K562 (cell line): ENCODE results near the gene GPSM3. TPM values are rescaled to one million over a fixed set of nuclear protein-coding genes. Genes with fewer than 3 reads are reported as not detected.

Source experiments
- ATF3 ChIP-seq, 2 experiments: fragments of 450-650 bp in 1 of 2; sonication (generic) in 1 of 2; formaldehyde crosslinking in 1 of 2; IDR thresholded peaks in 1 of 2; conservative IDR thresholded peaks in 1 of 2; 2 replicates each; pipeline versions ENCODE4 v1.6.1 to v1.8.1; 2016 to 2023; ENCODE audit warnings: mild to moderate bottlenecking in 2 of 2, moderate library complexity in 2 of 2, inconsistent platforms in 1 of 2, missing genetic modification reagents in 1 of 2
- BCOR ChIP-seq: fragments of 450-650 bp; IDR thresholded peaks from 2 replicates; pipeline ENCODE4 v1.6.1; 2016
- CBFB ChIP-seq: sonication (generic); formaldehyde crosslinking; IDR thresholded peaks from 2 replicates; pipeline ENCODE4 v1.4.0; 2020; ENCODE audit warnings: mild to moderate bottlenecking, missing genetic modification reagents
- CUX1 ChIP-seq: fragments of 200-800 bp; sonication (Bioruptor generic); IDR thresholded peaks from 2 replicates; pipeline ENCODE4 v1.6.1; 2016; ENCODE audit warnings: missing genetic modification characterization, missing compliant biosample characterization
- GATAD2A ChIP-seq: fragments of 450-650 bp; IDR thresholded peaks from 2 replicates; pipeline ENCODE4 v1.6.1; 2017
- HNRNPUL1 ChIP-seq: fragments of 200-400 bp; formaldehyde crosslinking; IDR thresholded peaks from 2 replicates; pipeline ENCODE4 v1.6.1; 2017; ENCODE audit warnings: low read length
- HSF4 ChIP-seq: fragments of 250-450 bp; sonication (Bioruptor Pico); IDR thresholded peaks from 2 replicates; pipeline ENCODE4 v2.1.2; 2022; ENCODE audit warnings: mild to moderate bottlenecking, moderate library complexity, borderline replicate concordance
- MAFK ChIP-seq: IDR thresholded peaks from 2 replicates; pipeline ENCODE4 v1.6.1; 2011; ENCODE audit warnings: low read length, improper control_type of control experiment
- NFIC ChIP-seq: fragments of 450-650 bp; IDR thresholded peaks from 2 replicates; pipeline ENCODE4 v1.6.1; 2017; ENCODE audit warnings: mild to moderate bottlenecking, inconsistent platforms
- NFYB ChIP-seq: IDR thresholded peaks from 2 replicates; pipeline ENCODE4 v1.6.1; 2011; ENCODE audit warnings: mild to moderate bottlenecking, moderate library complexity; ENCODE audit not compliant: insufficient read length; ENCODE audit errors: extremely low read depth
- POLR2A ChIP-seq: fragments of 450-650 bp; conservative IDR thresholded peaks from 2 replicates; pipeline ENCODE4 v1.6.1; 2016
- PRDM10 ChIP-seq: fragments of 450-650 bp; IDR thresholded peaks from 2 replicates; pipeline ENCODE4 v1.6.1; 2018; ENCODE audit not compliant: partially characterized antibody
- SMARCA5 ChIP-seq: fragments of 450-650 bp; IDR thresholded peaks from 2 replicates; pipeline ENCODE4 v1.6.1; 2016
- SMARCE1 ChIP-seq: fragments of 450-650 bp; IDR thresholded peaks from 2 replicates; pipeline ENCODE4 v1.7.1; 2016; ENCODE audit warnings: mild to moderate bottlenecking
- SREBF1 ChIP-seq: fragments of 150-350 bp; IDR thresholded peaks from 2 replicates; pipeline ENCODE4 v1.6.1; 2014; ENCODE audit warnings: antibody characterized with exemption, low read depth, low read length, borderline replicate concordance
- U2AF1 ChIP-seq: fragments of 200-400 bp; formaldehyde crosslinking; optimal IDR thresholded peaks from 2 replicates; pipeline ENCODE3; 2017; ENCODE audit warnings: mild to moderate bottlenecking, low read depth, low read length, moderate library complexity
- ZNF12 ChIP-seq: sonication (generic); formaldehyde crosslinking; IDR thresholded peaks from 2 replicates; pipeline ENCODE4 v1.4.0; 2020; ENCODE audit warnings: mild to moderate bottlenecking, missing genetic modification reagents
- ZNF347 ChIP-seq: fragments of 450-650 bp; formaldehyde crosslinking; IDR thresholded peaks from 2 replicates; pipeline ENCODE4 v1.4.0; 2020; ENCODE audit warnings: low read depth, mild to moderate bottlenecking, moderate library complexity
- polyA plus RNA-seq, 8 experiments: library from polyadenylated mRNA; depleted of rRNA in 4 of 8; stranded (reverse) in 5 of 8; unstranded in 3 of 8; fragments of >200 nt; fragmentation: Nextera tagmentation in 2 of 8; fragmentation: Illumina TruSeq in 1 of 8; extraction: Ambion mirVana in 2 of 8; extraction: Trizol in 1 of 8; gene quantifications; 2 replicates each; pipeline versions ENCODE4 v1.2.1 to v1.2.3, GENCODE V29; 2011 to 2014; ENCODE audit warnings: inconsistent platforms in 1 of 8, missing spikeins in 1 of 8
- total RNA-seq, 7 experiments: library from RNA; depleted of rRNA in 6 of 7; stranded (reverse); fragments of >200 nt in 6 of 7; fragmentation: Illumina TruSeq in 2 of 7; extraction: Trizol in 2 of 7; gene quantifications; 2 replicates each; pipeline versions ENCODE4 v1.2.1 to v1.2.3, GENCODE V29; 2011 to 2021; ENCODE audit warnings: low replicate concordance in 1 of 7

Gene GPSM3
- total and polyA plus RNA-seq, 9 of the 15 experiments (the other 6 are each of a cell fraction or from before 2014, with no cell fraction given): 5.3 to 42.6 (median 24.4) TPM

GRCh38 chr6:32168807-32169591 lies 23.4 kb downstream of the GPSM3 start (continued):
- peak; percentile 97 for TF ChIP-seq PRDM10
- peak; percentile 52; the same call in 1 of the 2 replicates for TF ChIP-seq CBFB (CRISPR knock-in tag)
- TF ChIP-seq MAFK: no peak
- TF ChIP-seq ATF3 (IDR thresholded peaks at IDR 0.05): peak; percentile 75
- TF ChIP-seq ATF3 (CRISPR knock-in tag; conservative IDR thresholded peaks at IDR 0.05): no peak
- TF ChIP-seq SMARCA5: no peak
- TF ChIP-seq GATAD2A: 0 out of 2 replicates have a peak, but pooled peaks have one; percentile 60
- no peak for TF ChIP-seq NFYB
- 0 out of 2 replicates have a peak, but pooled peaks have one; percentile 18 for TF ChIP-seq ZNF347 (CRISPR knock-in tag)
- 0 out of 2 replicates have a peak, but pooled peaks have one; percentile 42 for TF ChIP-seq CUX1 (CRISPR knock-in tag)
- peak; percentile 63; the same call in 1 of the 2 replicates for TF ChIP-seq POLR2A
- no peak for TF ChIP-seq SREBF1
- no peak for TF ChIP-seq ZNF12 (CRISPR knock-in tag)
- 0 out of 2 replicates have a peak, but pooled peaks have one; percentile 2 for TF ChIP-seq HSF4 (CRISPR knock-in tag)
- TF ChIP-seq SMARCE1: peak; percentile 77; the same call in 1 of the 2 replicates
- TF ChIP-seq NFIC: peak; percentile 44; the same call in 1 of the 2 replicates
- TF ChIP-seq HNRNPUL1: no peak
- no peak for TF ChIP-seq U2AF1
- peak; percentile 30; the same call in 1 of the 2 replicates for TF ChIP-seq BCOR
